HCT116 (cell line): ENCODE results near the gene ADK. TPM values are rescaled to one million over a fixed set of nuclear protein-coding genes. Genes with fewer than 3 reads are reported as not detected.

Source experiments
- ATAC-seq: fragments of 200-7000 bp; cut with Tn5 transposase; 2 replicates; pipeline ENCODE4 v1.9.1; 2020; ENCODE audit warnings: mild to moderate bottlenecking, moderate library complexity
- BruUV-seq: library from RNA; stranded (reverse); fragments of 400-500 nt; replicated peaks from 2 replicates; lab custom pipeline; 2021; lab: Mats Ljungman, UMichigan
- CTCF ChIA-PET: fragments of 300-600 bp; sonication (Branson Sonifier 250); formaldehyde crosslinking; loops from one replicate; lab custom pipeline; 2021; ENCODE audit warnings: antibody characterized with exemption; lab: Charles Lee
- POLR2A ChIA-PET: fragments of 300-600, 350-600 bp; sonication (Branson Sonifier 250); formaldehyde crosslinking; loops from one replicate; lab custom pipeline; 2021; ENCODE audit warnings: antibody characterized with exemption; lab: Charles Lee
- RAD21 ChIA-PET, 2 experiments: fragments of 300-600 bp; sonication (Branson Sonifier 250); formaldehyde crosslinking; loops; one replicate each; lab custom pipeline; 2023; ENCODE audit warnings: low total read pairs in 2 of 2; ENCODE audit not compliant: uncharacterized antibody in 2 of 2, unreplicated experiment in 2 of 2, low non-redundant PET in 1 of 2; lab: Charles Lee
- DNase-seq: peaks from one replicate; pipeline ENCODE4 v3.0.0-alpha.2; 2010; ENCODE audit warnings: low read depth, low spot score
- H2AFZ ChIP-seq: fragments of 200-600 bp; shearing (Covaris generic), sonication (generic); 2 replicates; pipeline ENCODE4 v1.6.1; 2017; ENCODE audit warnings: low read depth, mixed run types, mixed read lengths, antibody characterized with exemption, low read length; ENCODE audit not compliant: poor library complexity, severe bottlenecking
- H3K27ac ChIP-seq: 2 replicates; pipeline ENCODE4 v1.5.1; 2012; ENCODE audit warnings: low read depth, low read length
- H3K27me3 ChIP-seq: fragments of 200-600 bp; sonication (generic); 2 replicates; pipeline ENCODE4 v1.6.1; 2016; ENCODE audit warnings: mixed run types, low read length, mixed read lengths; ENCODE audit not compliant: insufficient read depth
- H3K36me3 ChIP-seq, 2 experiments: fragments of 200-500 bp in 1 of 2; fragments of 200-600 bp in 1 of 2; sonication (Bioruptor generic) in 1 of 2; sonication (generic) in 1 of 2; 2 replicates each; pipeline versions ENCODE4 v1.5.1 to v1.6.1; 2014 to 2016; ENCODE audit warnings: low read length in 2 of 2, inconsistent platforms in 1 of 2, mixed read lengths in 1 of 2, mixed run types in 1 of 2; ENCODE audit not compliant: insufficient read depth in 2 of 2, control insufficient read depth in 1 of 2
- H3K4me1 ChIP-seq, 2 experiments: fragments of 200-600 bp in 1 of 2; sonication (generic) in 1 of 2; 2 replicates each; pipeline versions ENCODE4 v1.5.1 to v1.6.1; 2012 to 2017; ENCODE audit warnings: low read length in 2 of 2, inconsistent platforms in 1 of 2, mild to moderate bottlenecking in 1 of 2, mixed read lengths in 1 of 2, mixed run types in 1 of 2, moderate library complexity in 1 of 2; ENCODE audit not compliant: insufficient read depth in 2 of 2, control insufficient read depth in 1 of 2
- H3K4me2 ChIP-seq: fragments of 200-600 bp; sonication (generic); 2 replicates; pipeline ENCODE4 v1.6.1; 2017; ENCODE audit warnings: mixed run types, low read length, mixed read lengths
- H3K4me3 ChIP-seq, 2 experiments: fragments of 200-600 bp in 1 of 2; sonication (generic) in 1 of 2; replicated peaks in 1 of 2; 2 replicates each; pipeline ENCODE4 v1.5.1; 2011 to 2016; ENCODE audit warnings: low read length in 2 of 2, control low read depth in 1 of 2, low read depth in 1 of 2, mild to moderate bottlenecking in 1 of 2, mixed read lengths in 1 of 2, mixed run types in 1 of 2
- H3K79me2 ChIP-seq: fragments of 200-600 bp; sonication (generic); 2 replicates; pipeline ENCODE4 v1.6.1; 2017; ENCODE audit warnings: mild to moderate bottlenecking, mixed run types, low read length, moderate library complexity, mixed read lengths; ENCODE audit not compliant: insufficient read depth
- H3K9ac ChIP-seq: fragments of 200-600 bp; sonication (generic); 2 replicates; pipeline ENCODE4 v1.6.1; 2016; ENCODE audit warnings: low read length, mixed read lengths
- H3K9me2 ChIP-seq: fragments of 200-600 bp; sonication (generic), shearing (Covaris generic); 2 replicates; pipeline ENCODE4 v1.6.1; 2017; ENCODE audit warnings: mixed run types, mild to moderate bottlenecking, moderate library complexity; ENCODE audit not compliant: insufficient read depth
- H3K9me3 ChIP-seq, 2 experiments: fragments of 200-500 bp in 1 of 2; fragments of 200-600 bp in 1 of 2; sonication (Bioruptor generic) in 1 of 2; sonication (generic) in 1 of 2; 2 replicates each; pipeline ENCODE4 v1.6.1; 2014 to 2017; ENCODE audit warnings: low read length in 2 of 2, mixed read lengths in 2 of 2, inconsistent platforms in 1 of 2, low read depth in 1 of 2, mild to moderate bottlenecking in 1 of 2, mixed run types in 1 of 2, moderate library complexity in 1 of 2; ENCODE audit not compliant: control insufficient read depth in 1 of 2, insufficient read depth in 1 of 2
- H4K20me1 ChIP-seq: fragments of 200-600 bp; sonication (generic), shearing (Covaris generic); 2 replicates; pipeline ENCODE4 v1.6.1; 2017; ENCODE audit warnings: mixed run types, mild to moderate bottlenecking, moderate library complexity; ENCODE audit not compliant: insufficient read depth
- CBX3 ChIP-seq: IDR thresholded peaks from 2 replicates; pipeline ENCODE4 v1.6.1; 2012; ENCODE audit warnings: low read depth
- EGR1 ChIP-seq: IDR thresholded peaks from 2 replicates; pipeline ENCODE4 v1.6.1; 2012; ENCODE audit warnings: low read depth
- ELF1 ChIP-seq: IDR thresholded peaks from 2 replicates; pipeline ENCODE4 v1.6.1; 2012; ENCODE audit warnings: low read depth, borderline replicate concordance
- EZH2 ChIP-seq: fragments of 200-600 bp; sonication (generic); IDR thresholded peaks from 2 replicates; pipeline ENCODE4 v1.6.1; 2017; ENCODE audit warnings: antibody characterized with exemption, mixed run types
- EZH2phosphoT487 ChIP-seq: fragments of 200-600 bp; IDR thresholded peaks from 2 replicates; pipeline ENCODE4 v1.6.1; 2018; ENCODE audit warnings: antibody characterized with exemption, borderline replicate concordance
- FOSL1 ChIP-seq: IDR thresholded peaks from 2 replicates; pipeline ENCODE4 v1.6.1; 2012; ENCODE audit warnings: low read depth
- JUND ChIP-seq: IDR thresholded peaks from 2 replicates; pipeline ENCODE4 v1.6.1; 2012
- POLR2A ChIP-seq: IDR thresholded peaks from 2 replicates; pipeline ENCODE4 v1.7.0; 2011; ENCODE audit warnings: borderline replicate concordance; ENCODE audit not compliant: insufficient read depth, insufficient read length; ENCODE audit errors: extremely low read depth
- POLR2AphosphoS5 ChIP-seq: IDR thresholded peaks from 2 replicates; pipeline ENCODE4 v1.6.1; 2011; ENCODE audit warnings: mild to moderate bottlenecking, low read depth, low read length, moderate library complexity
- RAD21 ChIP-seq: IDR thresholded peaks from 2 replicates; pipeline ENCODE4 v1.6.1; 2012; ENCODE audit warnings: low read depth, mild to moderate bottlenecking
- SIN3A ChIP-seq: IDR thresholded peaks from 2 replicates; pipeline ENCODE4 v1.6.1; 2012; ENCODE audit warnings: low read depth
- SP1 ChIP-seq: IDR thresholded peaks from 2 replicates; pipeline ENCODE4 v1.6.1; 2012; ENCODE audit warnings: low read depth
- SRF ChIP-seq: IDR thresholded peaks from 2 replicates; pipeline ENCODE4 v1.6.1; 2012; ENCODE audit warnings: low read depth
- TCF7L2 ChIP-seq: IDR thresholded peaks from 2 replicates; pipeline ENCODE4 v1.7.0; 2011; ENCODE audit warnings: borderline replicate concordance, inconsistent platforms; ENCODE audit not compliant: insufficient read depth, insufficient read length; ENCODE audit errors: extremely low read depth
- YY1 ChIP-seq: IDR thresholded peaks from 2 replicates; pipeline ENCODE4 v1.6.1; 2011; ENCODE audit warnings: low read length, low read depth, moderate library complexity, mild to moderate bottlenecking; ENCODE audit not compliant: insufficient replicate concordance; ENCODE audit errors: extremely low read depth
- intact Hi-C: fragments of 100-400 bp; cut with micrococcal nuclease; formaldehyde crosslinking; loops from 2 replicates; pipeline ENCODE4 v1.10.0; 2022
- total RNA-seq: library from RNA; stranded (reverse); gene quantifications from one replicate; pipeline ENCODE4 v1.2.1, GENCODE V29; 2021; ENCODE audit not compliant: unreplicated experiment
- TF ChIP-seq, protein P1 (sequence below): IDR thresholded peaks from 2 replicates; pipeline ENCODE4 v1.6.1; 2012
- TF ChIP-seq, protein P2 (sequence below), 3 experiments: fragments of 200-600 bp in 1 of 3; sonication (generic) in 1 of 3; IDR thresholded peaks in 2 of 3; conservative IDR thresholded peaks in 1 of 3; 2 replicates each; pipeline ENCODE4 v1.5.1; 2012 to 2017; ENCODE audit warnings: low read depth in 2 of 3, low read length in 2 of 3, antibody characterized with exemption in 1 of 3, borderline replicate concordance in 1 of 3, control low read depth in 1 of 3, mild to moderate bottlenecking in 1 of 3, mixed read lengths in 1 of 3, mixed run types in 1 of 3, moderate library complexity in 1 of 3; ENCODE audit not compliant: insufficient read depth in 1 of 3

Gene ADK
- total RNA-seq, 1 experiment from 2014 or later, result 55.0 TPM

DNA sequence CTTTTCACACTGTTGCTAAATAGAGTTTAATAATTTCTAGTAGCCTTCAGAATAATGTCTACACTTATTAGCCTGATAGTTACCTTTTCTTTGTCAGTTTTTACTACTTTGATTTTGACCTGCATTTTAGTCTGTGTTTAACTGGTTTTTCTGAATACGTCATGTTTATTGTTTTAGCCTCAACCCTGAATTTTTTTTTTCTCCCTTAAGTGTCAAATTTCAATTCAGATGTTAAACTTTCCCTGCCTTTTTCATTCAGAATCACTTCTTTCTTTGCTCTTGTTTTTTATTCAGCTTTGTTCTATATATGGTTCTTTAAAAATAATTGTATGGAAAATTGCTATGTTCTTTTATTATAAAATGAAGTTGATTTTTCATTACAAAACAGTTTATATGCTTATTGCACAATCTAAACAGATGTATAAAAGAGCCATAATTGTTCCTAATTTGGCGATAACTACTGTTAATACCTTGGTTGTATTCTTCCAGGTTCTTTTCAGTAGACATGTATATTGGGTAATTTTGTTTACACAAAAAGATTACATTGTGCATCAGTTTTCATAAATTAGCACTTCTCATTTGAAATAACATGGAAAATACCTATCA is 159.7 kb downstream of the ADK start:
- intact Hi-C loops, result no loop called here
- Histone ChIP-seq H3K27ac (no peak overlapping the region), H2AFZ (no peak overlapping the region), H3K9me3 (no peaks in the 10 kb centered on the region), H3K4me3 (no peak overlapping the region), H4K20me1 (peaks cover 4% of the 10 kb centered on the region; the same call in 1 of the 2 replicates), H3K36me3 (no peaks in the 10 kb centered on the region), H3K4me1 (no peaks in the 10 kb centered on the region), H3K9me2 (no peaks in the 10 kb centered on the region), H3K9ac (no peak overlapping the region), H3K27me3 (no peaks in the 10 kb centered on the region), H3K79me2 (peaks cover 5% of the 10 kb centered on the region), H3K4me2 (no peak overlapping the region)
- TF ChIP-seq SP1, result no peak
- TF ChIP-seq FOSL1, result no peak
- no peak for TF ChIP-seq RAD21
- TF ChIP-seq YY1, result no peak
- no peak for TF ChIP-seq TCF7L2
- no peak for TF ChIP-seq ELF1
- TF ChIP-seq CBX3, result no peak
- no peak for TF ChIP-seq EGR1
- no peak for DNase-seq
- POLR2A ChIA-PET, result no interaction called here
- CTCF ChIA-PET, result no interaction called here
- no peak for ATAC-seq
- RAD21 ChIA-PET, result no interaction called here
- no TSS peak for BruUV-seq

DNA sequence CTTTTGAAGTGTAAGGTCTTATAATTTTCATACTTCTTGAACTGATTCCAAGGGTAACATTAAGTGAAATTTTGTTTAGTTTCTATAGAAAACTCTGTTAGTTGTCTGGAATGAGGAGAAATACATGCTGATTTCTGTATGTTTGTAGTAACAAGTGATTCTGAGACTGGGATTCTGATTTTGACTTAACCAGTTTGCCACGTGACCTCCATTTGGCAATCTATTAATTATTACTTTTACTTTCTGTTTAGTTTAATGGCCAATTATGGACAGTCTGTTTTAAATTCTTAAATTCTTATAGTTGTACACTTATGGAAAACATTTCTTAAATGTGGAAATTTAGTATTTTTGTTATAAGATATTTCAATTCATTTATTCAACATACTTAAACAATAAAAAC is 163.1 kb downstream of the ADK start:
- Histone ChIP-seq H3K36me3 (no peaks in the 10 kb centered on the region), H3K27ac (no peak overlapping the region), H4K20me1 (no peaks in the 10 kb centered on the region; the same call in 1 of the 2 replicates), H3K27me3 (no peaks in the 10 kb centered on the region), H3K79me2 (no peaks in the 10 kb centered on the region), H3K4me1 (no peaks in the 10 kb centered on the region), H2AFZ (no peak overlapping the region), H3K4me3 (no peak overlapping the region), H3K9me2 (no peaks in the 10 kb centered on the region), H3K9ac (no peak overlapping the region), H3K9me3 (no peaks in the 10 kb centered on the region), H3K4me2 (no peak overlapping the region)
- POLR2A ChIA-PET, result no interaction called here
- CTCF ChIA-PET, result interaction anchor here (1.1 kb wide), 1 partner anchor 16 kb away, joined by 3 read pairs; no protein-coding TSS in a partner anchor
- BruUV-seq, result no TSS peak
- intact Hi-C loops, result no loop called here
- RAD21 ChIA-PET, result no interaction called here
- DNase-seq (no peak), ATAC-seq (no peak)
- TF ChIP-seq POLR2AphosphoS5 (no peak), SIN3A (no peak), EZH2phosphoT487 (no peak), RAD21 (no peak), POLR2A (no peak), TCF7L2 (no peak), JUND (no peak), EGR1 (no peak), SRF (no peak), EZH2 (no peak), YY1 (no peak)
- TF ChIP-seq, protein P1, sequence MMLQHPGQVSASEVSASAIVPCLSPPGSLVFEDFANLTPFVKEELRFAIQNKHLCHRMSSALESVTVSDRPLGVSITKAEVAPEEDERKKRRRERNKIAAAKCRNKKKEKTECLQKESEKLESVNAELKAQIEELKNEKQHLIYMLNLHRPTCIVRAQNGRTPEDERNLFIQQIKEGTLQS, result no peak
- TF ChIP-seq, protein P2, sequence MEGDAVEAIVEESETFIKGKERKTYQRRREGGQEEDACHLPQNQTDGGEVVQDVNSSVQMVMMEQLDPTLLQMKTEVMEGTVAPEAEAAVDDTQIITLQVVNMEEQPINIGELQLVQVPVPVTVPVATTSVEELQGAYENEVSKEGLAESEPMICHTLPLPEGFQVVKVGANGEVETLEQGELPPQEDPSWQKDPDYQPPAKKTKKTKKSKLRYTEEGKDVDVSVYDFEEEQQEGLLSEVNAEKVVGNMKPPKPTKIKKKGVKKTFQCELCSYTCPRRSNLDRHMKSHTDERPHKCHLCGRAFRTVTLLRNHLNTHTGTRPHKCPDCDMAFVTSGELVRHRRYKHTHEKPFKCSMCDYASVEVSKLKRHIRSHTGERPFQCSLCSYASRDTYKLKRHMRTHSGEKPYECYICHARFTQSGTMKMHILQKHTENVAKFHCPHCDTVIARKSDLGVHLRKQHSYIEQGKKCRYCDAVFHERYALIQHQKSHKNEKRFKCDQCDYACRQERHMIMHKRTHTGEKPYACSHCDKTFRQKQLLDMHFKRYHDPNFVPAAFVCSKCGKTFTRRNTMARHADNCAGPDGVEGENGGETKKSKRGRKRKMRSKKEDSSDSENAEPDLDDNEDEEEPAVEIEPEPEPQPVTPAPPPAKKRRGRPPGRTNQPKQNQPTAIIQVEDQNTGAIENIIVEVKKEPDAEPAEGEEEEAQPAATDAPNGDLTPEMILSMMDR (IDR thresholded peaks at IDR 0.05 in 2 of 3, conservative IDR thresholded peaks at IDR 0.05 in 1 of 3; ENCODE audit: borderline replicate concordance in 1 of 3, insufficient read depth in 1 of 3, low read depth in 2 of 3, low read length in 2 of 3), result no peak
